Measurements from ENCODE around the gene RELN.

GRCh38 chr7:103571586-103571985 is 417.9 kb downstream of the RELN start:
- TF ChIP-seq, protein P1, sequence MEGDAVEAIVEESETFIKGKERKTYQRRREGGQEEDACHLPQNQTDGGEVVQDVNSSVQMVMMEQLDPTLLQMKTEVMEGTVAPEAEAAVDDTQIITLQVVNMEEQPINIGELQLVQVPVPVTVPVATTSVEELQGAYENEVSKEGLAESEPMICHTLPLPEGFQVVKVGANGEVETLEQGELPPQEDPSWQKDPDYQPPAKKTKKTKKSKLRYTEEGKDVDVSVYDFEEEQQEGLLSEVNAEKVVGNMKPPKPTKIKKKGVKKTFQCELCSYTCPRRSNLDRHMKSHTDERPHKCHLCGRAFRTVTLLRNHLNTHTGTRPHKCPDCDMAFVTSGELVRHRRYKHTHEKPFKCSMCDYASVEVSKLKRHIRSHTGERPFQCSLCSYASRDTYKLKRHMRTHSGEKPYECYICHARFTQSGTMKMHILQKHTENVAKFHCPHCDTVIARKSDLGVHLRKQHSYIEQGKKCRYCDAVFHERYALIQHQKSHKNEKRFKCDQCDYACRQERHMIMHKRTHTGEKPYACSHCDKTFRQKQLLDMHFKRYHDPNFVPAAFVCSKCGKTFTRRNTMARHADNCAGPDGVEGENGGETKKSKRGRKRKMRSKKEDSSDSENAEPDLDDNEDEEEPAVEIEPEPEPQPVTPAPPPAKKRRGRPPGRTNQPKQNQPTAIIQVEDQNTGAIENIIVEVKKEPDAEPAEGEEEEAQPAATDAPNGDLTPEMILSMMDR (IDR thresholded peaks at IDR 0.05): no peak
- no peak for TF ChIP-seq POLR2A (IDR thresholded peaks at IDR 0.05)
